CD14-positive monocyte (primary cell): Measurements from ENCODE around the gene KCNC1. TPM values are rescaled to one million over a fixed set of nuclear protein-coding genes. Genes with fewer than 3 reads are reported as not detected.

Source experiments
- DNase-seq, 3 donors: peaks; one replicate each; pipeline ENCODE4 v3.0.0-alpha.2; 2011 to 2022
- H2AFZ ChIP-seq: 2 replicates; pipeline ENCODE4 v1.6.0; 2012; ENCODE audit warnings: mild to moderate bottlenecking, low read depth, low read length, inconsistent platforms; ENCODE audit not compliant: insufficient read depth, poor library complexity, severe bottlenecking
- H3K27ac ChIP-seq, 2 donors: 1 replicate in 1 of 2; 2 replicates in 1 of 2; pipeline ENCODE4 v1.5.1; 2012 to 2013; ENCODE audit warnings: low read length in 2 of 2, control low read depth in 1 of 2, inconsistent platforms in 1 of 2, low read depth in 1 of 2, mild to moderate bottlenecking in 1 of 2
- H3K27me3 ChIP-seq, 2 donors: one replicate each; pipeline versions ENCODE4 v1.6.0 to v1.6.1; 2011 to 2013; ENCODE audit warnings: low read length in 2 of 2; ENCODE audit not compliant: control insufficient read depth in 2 of 2, insufficient read depth in 2 of 2
- H3K36me3 ChIP-seq, 2 donors: replicated peaks in 1 of 2; 1 replicate in 1 of 2; 2 replicates in 1 of 2; pipeline versions ENCODE4 v1.5.1 to v1.6.1; 2012 to 2013; ENCODE audit warnings: low read length in 2 of 2, control low read depth in 1 of 2, inconsistent platforms in 1 of 2, mild to moderate bottlenecking in 1 of 2; ENCODE audit not compliant: insufficient read depth in 2 of 2, control insufficient read depth in 1 of 2
- H3K4me1 ChIP-seq, 2 donors: 1 replicate in 1 of 2; 2 replicates in 1 of 2; pipeline versions ENCODE4 v1.5.1 to v1.6.1; 2012 to 2013; ENCODE audit warnings: low read length in 2 of 2, control low read depth in 1 of 2, inconsistent platforms in 1 of 2, mild to moderate bottlenecking in 1 of 2, moderate library complexity in 1 of 2; ENCODE audit not compliant: insufficient read depth in 2 of 2, control insufficient read depth in 1 of 2
- H3K4me2 ChIP-seq: replicated peaks from 2 replicates; pipeline ENCODE3; 2012; ENCODE audit warnings: low read length, moderate library complexity, mild to moderate bottlenecking; ENCODE audit not compliant: poor library complexity, severe bottlenecking; ENCODE audit errors: extremely low read depth
- H3K4me3 ChIP-seq, 3 experiments: fragments of 200-600 bp in 1 of 3; sonication (generic) in 1 of 3; replicated peaks in 1 of 3; 1 replicate in 2 of 3; 2 replicates in 1 of 3; pipeline ENCODE4 v1.5.1; 2011 to 2013; ENCODE audit warnings: low read length in 3 of 3, mild to moderate bottlenecking in 3 of 3, control low read depth in 2 of 3, low read depth in 2 of 3, inconsistent platforms in 1 of 3, moderate library complexity in 1 of 3
- H3K79me2 ChIP-seq: 2 replicates; pipeline ENCODE4 v1.6.0; 2012; ENCODE audit warnings: mild to moderate bottlenecking, control low read depth, inconsistent platforms, low read length, moderate library complexity; ENCODE audit not compliant: insufficient read depth
- H3K9ac ChIP-seq: 2 replicates; pipeline ENCODE4 v1.6.0; 2017; ENCODE audit warnings: low read length, mild to moderate bottlenecking; ENCODE audit not compliant: insufficient read depth, poor library complexity, severe bottlenecking
- H3K9me3 ChIP-seq, 2 donors: replicated peaks in 1 of 2; 1 replicate in 1 of 2; 2 replicates in 1 of 2; pipeline versions ENCODE4 v1.5.1 to v1.6.1; 2012 to 2013; ENCODE audit warnings: low read length in 2 of 2, control low read depth in 1 of 2; ENCODE audit not compliant: control insufficient read depth in 1 of 2, insufficient read depth in 1 of 2
- H4K20me1 ChIP-seq: 2 replicates; pipeline ENCODE4 v1.6.0; 2012; ENCODE audit warnings: mild to moderate bottlenecking, low read length, control low read depth, moderate library complexity; ENCODE audit not compliant: insufficient read depth
- H3K27ac Mint-ChIP-seq, 7 donors: one replicate each; pipeline ENCODE4 v1.8.0; 2020; ENCODE audit warnings: mild to moderate bottlenecking in 7 of 7, mixed read lengths in 7 of 7, moderate library complexity in 6 of 7, inconsistent platforms in 2 of 7
- H3K27me3 Mint-ChIP-seq, 3 donors: one replicate each; pipeline ENCODE4 v1.8.0; 2021 to 2022; ENCODE audit warnings: low read depth in 3 of 3, mild to moderate bottlenecking in 3 of 3, mixed read lengths in 3 of 3, moderate library complexity in 3 of 3, inconsistent platforms in 1 of 3
- H3K36me3 Mint-ChIP-seq, 2 donors: one replicate each; pipeline ENCODE4 v1.8.0; 2020; ENCODE audit warnings: mixed read lengths in 2 of 2, inconsistent platforms in 1 of 2, mild to moderate bottlenecking in 1 of 2
- H3K4me1 Mint-ChIP-seq: one replicate; pipeline ENCODE4 v1.8.0; 2020; ENCODE audit warnings: mild to moderate bottlenecking, mixed read lengths
- H3K4me3 Mint-ChIP-seq, 2 donors: one replicate each; pipeline ENCODE4 v1.8.0; 2020; ENCODE audit warnings: mild to moderate bottlenecking in 2 of 2, mixed read lengths in 2 of 2, moderate library complexity in 1 of 2
- H3K9me3 Mint-ChIP-seq, 7 donors: one replicate each; pipeline ENCODE4 v1.8.0; 2020 to 2022; ENCODE audit warnings: mixed read lengths in 7 of 7, mild to moderate bottlenecking in 6 of 7, moderate library complexity in 6 of 7, inconsistent platforms in 2 of 7
- CTCF ChIP-seq: fragments of 200-600 bp; IDR thresholded peaks from one replicate; pipeline ENCODE4 v1.8.0; 2022; ENCODE audit warnings: antibody characterized with exemption, mild to moderate bottlenecking
- WGBS: methylation state at CpG from one replicate; pipeline ENCODE4 v1.1.5; 2013; ENCODE audit warnings: missing lambda C conversion rate; ENCODE audit not compliant: insufficient coverage; 5-methylcytosine and 5-hydroxymethylcytosine counted together
- intact Hi-C, 2 donors: fragments of 100-400 bp; cut with micrococcal nuclease; formaldehyde crosslinking; loops; one replicate each; pipeline versions ENCODE4 v1.15.0 to v1.15.1; 2023
- polyA plus RNA-seq, 3 donors: library from polyadenylated mRNA; depleted of rRNA in 1 of 3; unstranded in 2 of 3; stranded (reverse) in 1 of 3; fragments of 300-500 nt in 2 of 3; fragments of >200 nt in 1 of 3; fragmentation: Illumina TruSeq in 2 of 3; gene quantifications; 1 replicate in 2 of 3; 2 replicates in 1 of 3; pipeline ENCODE4 v1.2.3, GENCODE V29; 2012 to 2021

Gene KCNC1
- polyA plus RNA-seq, 3 donors, result not detected

DNA sequence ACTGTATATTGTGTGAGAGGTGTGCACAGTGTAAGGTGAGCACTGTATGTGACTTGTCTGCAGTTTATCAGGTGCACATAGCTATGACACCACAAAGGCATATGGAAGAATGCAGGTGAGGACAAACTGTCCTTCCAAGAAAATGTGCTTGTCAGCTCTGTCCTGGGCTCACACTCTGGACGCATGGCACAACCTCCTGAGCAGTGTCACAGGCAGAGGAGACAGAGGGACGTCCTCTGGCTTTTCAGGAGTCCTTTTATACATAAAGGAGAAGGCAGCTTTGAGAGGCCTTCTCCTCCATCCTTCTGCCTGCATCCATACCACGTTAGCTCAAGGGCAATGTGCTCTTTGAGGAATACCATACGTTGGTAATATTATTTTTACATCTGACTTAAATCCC lies 22.7 kb upstream of the KCNC1 start:
- Histone ChIP-seq H3K9me3 (no peaks in the 10 kb centered on the region), H3K4me1 (no peaks in the 10 kb centered on the region), H3K36me3 (no peaks in the 10 kb centered on the region), H3K27me3 (peaks cover 6% of the 10 kb centered on the region in 2 donors), H3K4me3 (no peak overlapping the region), H3K79me2 (no peaks in the 10 kb centered on the region), H3K27ac (no peak overlapping the region), H4K20me1 (no peaks in the 10 kb centered on the region), H3K9ac (no peak overlapping the region), H3K4me2 (no peak overlapping the region), H2AFZ (no peak overlapping the region)
- WGBS, result no CpG with 5 or more reads among the region's 4 CpGs
- no peak for TF ChIP-seq CTCF
- Mint-ChIP-seq H3K36me3 (no peaks in the 10 kb centered on the region), H3K27ac (no peak overlapping the region), H3K4me3 (peak overlapping the region in 1 of 2 donors; percentile 17), H3K27me3 (peaks cover 14 to 15% (median 14%) of the 10 kb centered on the region in 3 donors), H3K9me3 (no peaks in the 10 kb centered on the region), H3K4me1 (no peaks in the 10 kb centered on the region)
- intact Hi-C loops, result no loop called here
- no peak for DNase-seq

DNA sequence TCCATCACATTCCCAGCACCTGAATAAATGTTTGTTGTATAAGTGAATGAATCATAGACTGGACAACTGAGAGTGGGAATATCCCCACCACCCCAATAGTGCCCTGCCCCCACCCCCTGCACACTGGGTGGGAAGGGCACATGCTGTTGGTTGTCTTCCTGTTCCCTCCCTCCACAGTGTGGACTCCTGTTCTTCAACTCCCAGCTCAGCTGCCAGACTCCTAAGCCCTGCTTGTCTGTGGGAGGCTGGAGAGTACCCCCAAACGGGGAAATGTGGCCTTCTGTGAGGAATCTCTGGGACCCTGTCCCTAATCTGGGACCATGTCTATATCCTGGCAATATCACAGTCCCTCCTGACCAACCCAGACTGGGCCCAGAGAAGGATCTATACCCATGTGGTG lies 20.7 kb upstream of the KCNC1 start:
- intact Hi-C loops, result no loop called here
- H3K27me3 Mint-ChIP-seq, result peaks cover 10 to 15% (median 12%) of the 10 kb centered on the region in 3 donors
- Histone ChIP-seq H3K36me3 (no peaks in the 10 kb centered on the region), H3K4me1 (no peaks in the 10 kb centered on the region), H3K9ac (no peak overlapping the region), H3K27ac (no peak overlapping the region), H3K4me3 (no peak overlapping the region), H3K27me3 (peaks cover 24 to 25% of the 10 kb centered on the region in 2 donors), H4K20me1 (no peaks in the 10 kb centered on the region), H2AFZ (no peak overlapping the region), H3K79me2 (no peaks in the 10 kb centered on the region), H3K9me3 (peaks cover 0 to 5% of the 10 kb centered on the region in 2 donors), H3K4me2 (no peak overlapping the region)
- H3K4me3 Mint-ChIP-seq, result no peak overlapping the region
- no peak for DNase-seq
- no peak for TF ChIP-seq CTCF
- peaks cover 0 to 3% (median 0%) of the 10 kb centered on the region in 7 donors for H3K9me3 Mint-ChIP-seq
- H3K4me1 Mint-ChIP-seq, result no peaks in the 10 kb centered on the region
- no peaks in the 10 kb centered on the region for H3K36me3 Mint-ChIP-seq
- no CpG with 5 or more reads among the region's 1 CpG for WGBS
- H3K27ac Mint-ChIP-seq, result no peak overlapping the region
